K562 (cell line): ENCODE measurements around the gene SOCS7. TPM values are rescaled to one million over a fixed set of nuclear protein-coding genes. Genes with fewer than 3 reads are reported as not detected.

ENCODE experiments used
- ATAC-seq: fragments of 200-7000 bp; cut with Tn5 transposase; 3 replicates; pipeline ENCODE4 v1.9.1; 2020; ENCODE audit warnings: moderate library complexity
- BruUV-seq: library from RNA; stranded (reverse); fragments of 400-500 nt; replicated peaks from 2 replicates; lab custom pipeline; 2021; lab: Mats Ljungman, UMichigan
- CTCF ChIA-PET: fragments of 300-600 bp; formaldehyde crosslinking; extraction: SDS; loops from one replicate; lab custom pipeline; 2021; ENCODE audit warnings: low intra/inter-chr PET ratio; lab: Yijun Ruan, JAX
- POLR2A ChIA-PET: fragments of 300-600, 350-650 bp; sonication (Branson Sonifier 250); formaldehyde crosslinking; extraction: SDS; loops from one replicate; lab custom pipeline; 2021; ENCODE audit warnings: antibody characterized with exemption, inconsistent platforms; lab: Yijun Ruan, JAX
- DNase-seq, 4 experiments: peaks; one replicate each; pipeline versions ENCODE4 v3.0.0 to v3.0.0-alpha.2; 2011 to 2018; ENCODE audit warnings: low spot score in 3 of 4, mixed read lengths in 3 of 4; ENCODE audit errors: extremely low read depth in 1 of 4
- FAIRE-seq: peaks from 2 replicates; lab custom pipeline; 2011; peaks lifted over from hg19 to GRCh38; lab: Jason Lieb, UNC
- H2AFZ ChIP-seq: 2 replicates; pipeline ENCODE4 v1.6.0; 2011; ENCODE audit warnings: low read depth, low read length, control low read depth, inconsistent platforms
- H3K27ac ChIP-seq: fragments of 200-600 bp; 3 replicates; pipeline ENCODE4 v1.8.0; 2011; ENCODE audit warnings: low read depth, mild to moderate bottlenecking, control low read depth, inconsistent platforms, low read length, moderate library complexity, mixed read lengths; ENCODE audit errors: extremely low read depth
- H3K27me3 ChIP-seq, 2 experiments: fragments of 300-600 bp in 1 of 2; 2 replicates in 1 of 2; 3 replicates in 1 of 2; pipeline versions ENCODE4 v1.6.0 to v1.8.0; 2011; ENCODE audit warnings: inconsistent platforms in 2 of 2, low read length in 2 of 2, mild to moderate bottlenecking in 1 of 2, mixed read lengths in 1 of 2, moderate library complexity in 1 of 2; ENCODE audit not compliant: control insufficient read depth in 2 of 2, insufficient read depth in 2 of 2
- H3K36me3 ChIP-seq: fragments of 300-600 bp; 3 replicates; pipeline ENCODE4 v1.8.0; 2011; ENCODE audit warnings: mild to moderate bottlenecking, low read length, inconsistent platforms; ENCODE audit not compliant: control insufficient read depth, insufficient read depth
- H3K4me1 ChIP-seq, 2 experiments: fragments of 200-600 bp in 1 of 2; replicated peaks in 1 of 2; 2 replicates in 1 of 2; 3 replicates in 1 of 2; pipeline versions ENCODE4 v1.5.1 to v1.8.0; 2011; ENCODE audit warnings: inconsistent platforms in 2 of 2, low read length in 2 of 2, mild to moderate bottlenecking in 1 of 2, mixed read lengths in 1 of 2, moderate library complexity in 1 of 2; ENCODE audit not compliant: control insufficient read depth in 2 of 2, insufficient read depth in 2 of 2
- H3K4me2 ChIP-seq: 2 replicates; pipeline ENCODE4 v1.6.1; 2011; ENCODE audit warnings: low read length, control low read depth, inconsistent platforms, mixed read lengths; ENCODE audit not compliant: insufficient read depth
- H3K4me3 ChIP-seq: fragments of 200-600 bp; sonication (generic), shearing (Covaris generic); 2 replicates; pipeline ENCODE4 v1.5.1; 2016; ENCODE audit warnings: control low read depth, inconsistent platforms
- H3K79me2 ChIP-seq: fragments of 200-600 bp; 3 replicates; pipeline ENCODE4 v1.8.0; 2011; ENCODE audit warnings: low read length, inconsistent platforms; ENCODE audit not compliant: control insufficient read depth, insufficient read depth
- H3K9ac ChIP-seq, 2 experiments: 2 replicates each; pipeline versions ENCODE4 v1.6.0 to v1.6.1; 2011; ENCODE audit warnings: low read depth in 2 of 2, low read length in 2 of 2, control low read depth in 1 of 2, inconsistent platforms in 1 of 2, mild to moderate bottlenecking in 1 of 2, mixed read lengths in 1 of 2; ENCODE audit not compliant: insufficient read depth in 1 of 2
- H3K9me1 ChIP-seq: one replicate; pipeline ENCODE4 v1.6.0; 2011; ENCODE audit warnings: inconsistent platforms, mild to moderate bottlenecking, low read length, moderate library complexity; ENCODE audit not compliant: control insufficient read depth, insufficient read depth
- H3K9me3 ChIP-seq: replicated peaks from 2 replicates; pipeline ENCODE4 v1.5.1; 2011; ENCODE audit warnings: low read depth, low read length, inconsistent platforms; ENCODE audit not compliant: control insufficient read depth, insufficient read depth
- H4K20me1 ChIP-seq: replicated peaks from 2 replicates; pipeline ENCODE4 v1.6.1; 2011; ENCODE audit warnings: low read length, inconsistent platforms, mixed read lengths; ENCODE audit not compliant: control insufficient read depth, insufficient read depth
- WGBS: fragments of 100-300 bp; shearing (Covaris generic); methylation state at CpG from one replicate; pipeline ENCODE4 v1.1.6; 2016; ENCODE audit warnings: low coverage, mixed read lengths; ENCODE audit not compliant: insufficient coverage; ENCODE audit errors: missing lambda C conversion rate; 5-methylcytosine and 5-hydroxymethylcytosine counted together
- in situ Hi-C: fragments of 300-500 bp; cut with MboI; formaldehyde crosslinking; loops from 4 replicates; pipeline ENCODE4 v1.15.0; 2018; ENCODE audit warnings: inconsistent platforms, mixed read lengths
- intact Hi-C: fragments of 100-400 bp; cut with micrococcal nuclease; formaldehyde crosslinking; loops from 2 replicates; pipeline ENCODE4 v1.14.2; 2022
- polyA plus RNA-seq, 8 experiments: library from polyadenylated mRNA; depleted of rRNA in 4 of 8; stranded (reverse) in 5 of 8; unstranded in 3 of 8; fragments of >200 nt; fragmentation: Nextera tagmentation in 2 of 8; fragmentation: Illumina TruSeq in 1 of 8; extraction: Ambion mirVana in 2 of 8; extraction: Trizol in 1 of 8; gene quantifications; 2 replicates each; pipeline versions ENCODE4 v1.2.1 to v1.2.3, GENCODE V29; 2011 to 2014; ENCODE audit warnings: inconsistent platforms in 1 of 8, missing spikeins in 1 of 8
- total RNA-seq, 7 experiments: library from RNA; depleted of rRNA in 6 of 7; stranded (reverse); fragments of >200 nt in 6 of 7; fragmentation: Illumina TruSeq in 2 of 7; extraction: Trizol in 2 of 7; gene quantifications; 2 replicates each; pipeline versions ENCODE4 v1.2.1 to v1.2.3, GENCODE V29; 2011 to 2021; ENCODE audit warnings: low replicate concordance in 1 of 7
- TF ChIP-seq, protein P1 (sequence below): conservative IDR thresholded peaks from 2 replicates; pipeline ENCODE4 v1.6.1; 2011; ENCODE audit warnings: low read depth, mild to moderate bottlenecking, low read length; ENCODE audit not compliant: control insufficient read depth
- TF ChIP-seq, protein P2 (sequence below), 3 experiments: fragments of 200-800 bp in 1 of 3; sonication (Bioruptor generic) in 1 of 3; sonication (generic) in 1 of 3; formaldehyde crosslinking in 1 of 3; IDR thresholded peaks; 2 replicates each; pipeline versions ENCODE4 v1.6.1 to v1.8.0; 2016 to 2022; ENCODE audit warnings: mild to moderate bottlenecking in 2 of 3, missing compliant biosample characterization in 2 of 3, missing genetic modification characterization in 2 of 3, missing genetic modification reagents in 1 of 3

The SOCS7 gene
- total and polyA plus RNA-seq, 9 of the 15 experiments (the other 6 are each of a cell fraction or from before 2014, with no cell fraction given) = 0.94 to 14.5 (median 8.2) TPM

DNA sequence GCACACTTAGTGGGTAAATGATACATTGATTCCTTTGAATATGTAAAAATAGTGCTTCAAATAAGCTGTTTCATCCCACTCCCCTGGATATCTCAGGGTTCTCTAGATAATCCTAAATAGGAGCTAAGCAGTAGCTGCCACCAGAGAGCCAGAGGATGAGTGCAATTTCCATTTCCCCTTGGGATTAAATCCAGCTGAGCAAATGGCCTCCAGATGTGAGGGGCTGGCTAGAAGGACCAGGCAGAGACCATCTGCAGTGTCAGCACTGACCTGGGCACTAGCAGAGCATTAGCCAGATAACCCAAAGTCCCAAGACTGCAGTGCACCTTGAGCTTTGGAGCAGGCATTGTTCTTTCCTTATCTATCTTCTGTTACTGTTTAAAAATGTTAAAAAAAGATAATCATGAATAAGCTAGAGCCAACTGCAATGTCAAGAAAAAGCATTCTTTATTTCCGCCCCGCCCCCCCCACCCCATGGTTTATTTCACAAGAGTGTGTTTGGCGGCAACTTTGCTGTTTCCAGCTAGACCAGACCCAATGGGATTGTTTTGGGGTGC, 27.4 kb upstream of the SOCS7 start:
- BruUV-seq = no TSS peak

More for the DNA sequence above, 27.4 kb upstream of the SOCS7 start:
- H3K4me1 ChIP-seq = peaks cover 0 to 10% of the 10 kb centered on the region in 2 experiments; a peak in 2 of 5 replicates
- H3K4me3 ChIP-seq = no peak overlapping the region
- H2AFZ ChIP-seq = no peak overlapping the region
- TF ChIP-seq, protein P1, sequence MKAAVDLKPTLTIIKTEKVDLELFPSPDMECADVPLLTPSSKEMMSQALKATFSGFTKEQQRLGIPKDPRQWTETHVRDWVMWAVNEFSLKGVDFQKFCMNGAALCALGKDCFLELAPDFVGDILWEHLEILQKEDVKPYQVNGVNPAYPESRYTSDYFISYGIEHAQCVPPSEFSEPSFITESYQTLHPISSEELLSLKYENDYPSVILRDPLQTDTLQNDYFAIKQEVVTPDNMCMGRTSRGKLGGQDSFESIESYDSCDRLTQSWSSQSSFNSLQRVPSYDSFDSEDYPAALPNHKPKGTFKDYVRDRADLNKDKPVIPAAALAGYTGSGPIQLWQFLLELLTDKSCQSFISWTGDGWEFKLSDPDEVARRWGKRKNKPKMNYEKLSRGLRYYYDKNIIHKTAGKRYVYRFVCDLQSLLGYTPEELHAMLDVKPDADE = no peak
- TF ChIP-seq, protein P2, sequence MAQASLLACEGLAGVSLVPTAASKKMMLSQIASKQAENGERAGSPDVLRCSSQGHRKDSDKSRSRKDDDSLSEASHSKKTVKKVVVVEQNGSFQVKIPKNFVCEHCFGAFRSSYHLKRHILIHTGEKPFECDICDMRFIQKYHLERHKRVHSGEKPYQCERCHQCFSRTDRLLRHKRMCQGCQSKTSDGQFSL (CRISPR knock-in tag; IDR thresholded peaks at IDR 0.05) = no peak
- TF ChIP-seq, protein P2 (tag; IDR thresholded peaks at IDR 0.05) = 0 out of 4 replicates have a peak, but pooled peaks of 1 of the 2 experiments have one; percentile 35
- H3K36me3 ChIP-seq = peaks cover 43% of the 10 kb centered on the region; the same call in 2 of the 3 replicates
- intact Hi-C loops (no loop called here), in situ Hi-C loops (no loop called here)
- H3K9ac ChIP-seq = no peak overlapping the region
- peaks cover 6% of the 10 kb centered on the region; the same call in 1 of the 2 replicates for H4K20me1 ChIP-seq
- no peaks in the 10 kb centered on the region for H3K79me2 ChIP-seq
- WGBS = 46% methylated on average over 3 of the region's 3 CpGs
- peaks cover 18 to 22% of the 10 kb centered on the region in 2 experiments; a peak in 3 of 5 replicates for H3K27me3 ChIP-seq
- CTCF ChIA-PET = interaction anchor here (0.7 kb wide), 1 partner anchor 88 kb away, joined by 3 read pairs; no protein-coding TSS in a partner anchor
- peaks cover 6% of the 10 kb centered on the region for H3K9me1 ChIP-seq
- no peak for ATAC-seq
- POLR2A ChIA-PET = interaction anchor here (0.6 to 1.6 kb wide), 3 partner anchors 10 to 1394 kb away, joined by 3 to 4 read pairs (median 4); no protein-coding TSS in a partner anchor
- DNase-seq = no peak
- H3K4me2 ChIP-seq = no peak overlapping the region
- no peak for FAIRE-seq
- no peak overlapping the region for H3K27ac ChIP-seq
- no peaks in the 10 kb centered on the region for H3K9me3 ChIP-seq
